Measurements from ENCODE around the gene TNRC6C.

GRCh38 chr17:77944390-77945222, 13.9 kb upstream of the TNRC6C start:
- TF ChIP-seq CTCF (IDR thresholded peaks at IDR 0.05) (no peak), POLR2A (IDR thresholded peaks at IDR 0.05) (no peak)
